ENCODE results near the gene PEX26.
"Not testable (repeated sequence)": the region's sequence is repeated elsewhere in the genome, so short reads cannot be mapped to it uniquely, and the experiment has no call there.

The PEX26 gene

DNA sequence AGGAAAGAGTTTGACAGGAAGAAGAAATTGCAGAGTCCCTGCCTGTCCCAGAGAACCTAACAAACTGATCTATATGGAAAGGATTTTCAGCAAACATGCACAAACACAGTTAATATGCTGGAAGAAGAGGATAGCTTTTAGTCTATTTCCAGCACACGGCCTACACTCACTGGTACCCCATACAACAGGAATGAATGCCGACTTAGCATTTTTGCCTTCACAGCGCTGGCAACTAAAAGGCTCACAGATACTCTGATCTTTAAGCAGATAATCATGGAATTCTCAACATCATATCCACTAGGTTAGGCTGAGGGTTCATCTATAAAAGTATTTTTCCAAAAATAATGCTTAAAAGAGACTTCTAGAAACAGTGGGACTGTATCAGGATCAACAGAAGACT is 23.0 kb downstream of the PEX26 start:
- no peak for DNase-seq
- H3K27ac ChIP-seq = no peak overlapping the region
- H3K36me3 ChIP-seq = peaks cover 0 to 18% (median 0%) of the 10 kb centered on the region in 3 donors
- intact Hi-C loops (cut with DNase I; ENCODE audit: low total_unique reads) = no loop called here
- no peaks in the 10 kb centered on the region for H3K4me1 ChIP-seq
- H3K4me3 ChIP-seq = no peak overlapping the region
- TF ChIP-seq, protein P1, sequence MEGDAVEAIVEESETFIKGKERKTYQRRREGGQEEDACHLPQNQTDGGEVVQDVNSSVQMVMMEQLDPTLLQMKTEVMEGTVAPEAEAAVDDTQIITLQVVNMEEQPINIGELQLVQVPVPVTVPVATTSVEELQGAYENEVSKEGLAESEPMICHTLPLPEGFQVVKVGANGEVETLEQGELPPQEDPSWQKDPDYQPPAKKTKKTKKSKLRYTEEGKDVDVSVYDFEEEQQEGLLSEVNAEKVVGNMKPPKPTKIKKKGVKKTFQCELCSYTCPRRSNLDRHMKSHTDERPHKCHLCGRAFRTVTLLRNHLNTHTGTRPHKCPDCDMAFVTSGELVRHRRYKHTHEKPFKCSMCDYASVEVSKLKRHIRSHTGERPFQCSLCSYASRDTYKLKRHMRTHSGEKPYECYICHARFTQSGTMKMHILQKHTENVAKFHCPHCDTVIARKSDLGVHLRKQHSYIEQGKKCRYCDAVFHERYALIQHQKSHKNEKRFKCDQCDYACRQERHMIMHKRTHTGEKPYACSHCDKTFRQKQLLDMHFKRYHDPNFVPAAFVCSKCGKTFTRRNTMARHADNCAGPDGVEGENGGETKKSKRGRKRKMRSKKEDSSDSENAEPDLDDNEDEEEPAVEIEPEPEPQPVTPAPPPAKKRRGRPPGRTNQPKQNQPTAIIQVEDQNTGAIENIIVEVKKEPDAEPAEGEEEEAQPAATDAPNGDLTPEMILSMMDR (IDR thresholded peaks at IDR 0.05) = no peak
- H3K27me3 ChIP-seq = no peaks in the 10 kb centered on the region
- H3K9me3 ChIP-seq = no peaks in the 10 kb centered on the region

DNA sequence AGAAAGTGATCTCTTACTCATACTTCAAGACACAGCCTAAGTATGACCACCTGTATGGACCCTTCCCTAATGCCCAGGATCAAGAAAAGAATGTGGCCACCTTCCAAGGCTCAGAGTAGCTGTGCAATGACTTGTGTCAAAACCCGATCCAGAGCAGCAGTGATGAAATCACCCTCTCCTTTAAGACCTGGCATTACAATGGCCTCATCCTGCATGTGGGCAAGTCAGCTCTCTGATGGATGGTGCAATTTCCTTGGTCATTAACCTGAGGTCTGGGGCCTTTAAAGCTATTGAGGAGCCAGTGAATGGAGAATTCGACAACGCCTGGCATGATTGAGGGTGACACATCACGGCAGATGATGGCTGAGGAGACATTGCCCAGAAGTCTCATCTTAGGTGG is 23.7 kb downstream of the PEX26 start:
- Histone ChIP-seq H3K4me1 (no peaks in the 10 kb centered on the region), H3K27ac (no peak overlapping the region), H3K4me3 (no peak overlapping the region), H3K9me3 (no peaks in the 10 kb centered on the region), H3K27me3 (no peaks in the 10 kb centered on the region), H3K36me3 (peaks cover 0 to 18% (median 0%) of the 10 kb centered on the region in 3 donors)
- intact Hi-C loops (cut with DNase I; ENCODE audit: low total_unique reads) = no loop called here
- DNase-seq = no peak
- TF ChIP-seq, protein P1 (IDR thresholded peaks at IDR 0.05) = no peak

GRCh38 chr22:18103527-18104269 is 25.9 kb downstream of the PEX26 start:
- Histone ChIP-seq H3K36me3 (peaks cover 0 to 18% (median 0%) of the 10 kb centered on the region in 3 donors), H3K9me3 (no peaks in the 10 kb centered on the region), H3K27me3 (no peaks in the 10 kb centered on the region), H3K4me3 (no peak overlapping the region), H3K4me1 (no peaks in the 10 kb centered on the region), H3K27ac (no peak overlapping the region)
- TF ChIP-seq, protein P1 (IDR thresholded peaks at IDR 0.05) = no peak
- intact Hi-C loops (cut with DNase I; ENCODE audit: low total_unique reads) = no loop called here
- DNase-seq = no peak

DNA sequence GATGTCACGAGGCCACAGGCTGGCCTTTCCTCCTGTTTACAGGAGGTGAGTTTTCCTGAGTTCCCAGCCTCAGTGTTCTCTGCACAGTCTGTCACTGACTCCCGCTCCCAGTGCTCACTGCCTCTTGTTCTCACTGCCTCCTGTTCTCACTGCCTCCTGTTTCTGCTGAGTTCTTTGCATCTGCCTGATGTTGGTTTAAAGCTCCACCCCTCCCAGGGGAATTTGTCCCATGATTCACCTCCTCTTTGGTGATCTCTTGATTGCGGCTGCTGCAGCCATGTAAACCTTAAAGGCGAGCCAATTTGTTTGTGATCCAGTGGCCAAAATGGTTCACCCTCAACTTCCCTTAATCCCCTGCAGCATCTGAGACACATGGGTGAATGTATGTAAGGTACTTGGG is 26.8 kb downstream of the PEX26 start:
- Histone ChIP-seq H3K4me3 (no peak overlapping the region), H3K9me3 (no peaks in the 10 kb centered on the region), H3K27me3 (no peaks in the 10 kb centered on the region), H3K36me3 (peaks cover 0 to 10% (median 0%) of the 10 kb centered on the region in 3 donors), H3K27ac (no peak overlapping the region), H3K4me1 (peaks cover 0 to under 1% (median 0%) of the 10 kb centered on the region in 4 donors)
- TF ChIP-seq, protein P1 (IDR thresholded peaks at IDR 0.05) = no peak
- intact Hi-C loops (cut with DNase I; ENCODE audit: low total_unique reads) = no loop called here
- no peak for DNase-seq

- H3K4me3 ChIP-seq; H3K36me3 ChIP-seq; H3K27me3 ChIP-seq; H3K27ac ChIP-seq; H3K9me3 ChIP-seq; intact Hi-C loops (cut with DNase I; ENCODE audit: low total_unique reads); DNase-seq: not testable (repeated sequence)
- H3K4me1 ChIP-seq = peaks cover 0 to 14% (median 11%) of the 10 kb centered on the region in 4 donors
Observed at GRCh38 chr22:18105981-18106380, 28.2 kb downstream of the PEX26 start.

GRCh38 chr22:18106550-18107341 is 29.0 kb downstream of the PEX26 start:
- H3K4me1 ChIP-seq = peaks cover 0 to 22% (median 16%) of the 10 kb centered on the region in 4 donors
- H3K4me3 ChIP-seq; H3K36me3 ChIP-seq; H3K9me3 ChIP-seq; H3K27ac ChIP-seq; DNase-seq; H3K27me3 ChIP-seq; intact Hi-C loops (cut with DNase I; ENCODE audit: low total_unique reads): not testable (repeated sequence)

Data from tibial artery (tissue), 4 donors.